Gastrocnemius medialis (tissue), 4 donors: ENCODE data around the gene NTNG2.
A peak's percentile ranks its signal among the peaks of the same experiment; 100 is the strongest.

Experiments
- CTCF ChIP-seq, 5 experiments: fragments of 450-650 bp in 3 of 5; fragments of 200-600 bp in 2 of 5; sonication (generic) in 2 of 5; IDR thresholded peaks in 4 of 5; conservative IDR thresholded peaks in 1 of 5; 1 replicate in 4 of 5; 2 replicates in 1 of 5; pipeline ENCODE4 v1.5.1; 2016 to 2019; ENCODE audit warnings: antibody characterized with exemption in 5 of 5, mild to moderate bottlenecking in 3 of 5, moderate library complexity in 3 of 5
- POLR2A ChIP-seq, 2 donors: fragments of 450-650 bp; IDR thresholded peaks; one replicate each; pipeline ENCODE4 v1.6.1; 2017; ENCODE audit warnings: antibody characterized with exemption in 2 of 2, mild to moderate bottlenecking in 2 of 2, moderate library complexity in 2 of 2

- TF ChIP-seq CTCF (IDR thresholded peaks at IDR 0.05 in 4 of 5, conservative IDR thresholded peaks at IDR 0.05 in 1 of 5), result peak; percentile 69 to 85 (median 76)
- no peak for TF ChIP-seq POLR2A (IDR thresholded peaks at IDR 0.05)
These were observed 107.0 kb downstream of the NTNG2 start for GRCh38 chr9:132268725-132269352.
